ENCODE results near the gene SVEP1.
"Not testable (repeated sequence)": the region's sequence is repeated elsewhere in the genome, so short reads cannot be mapped to it uniquely, and the experiment has no call there.

SVEP1 gene

DNA sequence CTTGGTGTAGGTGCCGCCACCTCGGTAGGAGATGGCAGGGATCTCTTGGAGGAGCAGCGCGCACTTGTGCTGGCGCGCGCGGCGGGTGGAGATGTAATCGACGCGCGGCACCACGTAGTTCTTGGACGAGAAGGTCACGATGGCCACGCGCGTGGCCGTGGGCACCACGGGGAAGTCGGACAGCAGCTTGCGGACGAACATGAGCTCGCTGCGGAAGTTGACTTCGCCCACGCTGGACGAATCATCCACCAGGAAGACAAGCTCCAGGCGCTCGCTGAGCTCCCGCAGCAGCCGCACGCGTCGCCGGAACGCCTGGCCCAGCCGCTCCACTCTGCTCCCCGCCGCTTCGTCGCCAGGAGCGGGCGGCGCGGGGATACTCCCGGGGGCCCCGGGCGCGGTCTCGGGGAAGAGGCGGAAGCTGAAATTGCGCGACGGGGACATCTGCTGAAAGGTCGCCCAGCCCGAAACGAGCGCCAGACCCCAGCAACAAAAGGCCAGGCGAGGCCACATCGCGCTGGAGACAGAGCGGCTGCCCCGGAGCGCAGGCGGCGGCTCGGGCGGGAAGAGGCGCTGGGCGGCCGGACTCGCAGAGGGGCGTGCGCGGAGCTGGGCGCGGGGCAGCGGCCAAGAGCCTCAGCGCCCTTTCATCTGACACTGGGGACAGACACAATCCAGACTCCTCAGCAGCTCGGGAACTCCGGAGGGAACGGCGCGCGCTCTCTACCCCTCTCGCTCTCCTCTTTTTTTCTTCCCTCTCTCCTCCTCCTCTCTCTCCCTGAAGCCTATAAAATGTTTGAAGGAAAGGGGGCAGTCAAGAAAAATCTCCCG is at the start of gene SVEP1:
Gene SVEP1 (minus strand): TSS at position 708 of the 828 bp plus-strand sequence. CDS start 198 bp downstream, at position 510.
- DNase-seq, result no peak

DNA sequence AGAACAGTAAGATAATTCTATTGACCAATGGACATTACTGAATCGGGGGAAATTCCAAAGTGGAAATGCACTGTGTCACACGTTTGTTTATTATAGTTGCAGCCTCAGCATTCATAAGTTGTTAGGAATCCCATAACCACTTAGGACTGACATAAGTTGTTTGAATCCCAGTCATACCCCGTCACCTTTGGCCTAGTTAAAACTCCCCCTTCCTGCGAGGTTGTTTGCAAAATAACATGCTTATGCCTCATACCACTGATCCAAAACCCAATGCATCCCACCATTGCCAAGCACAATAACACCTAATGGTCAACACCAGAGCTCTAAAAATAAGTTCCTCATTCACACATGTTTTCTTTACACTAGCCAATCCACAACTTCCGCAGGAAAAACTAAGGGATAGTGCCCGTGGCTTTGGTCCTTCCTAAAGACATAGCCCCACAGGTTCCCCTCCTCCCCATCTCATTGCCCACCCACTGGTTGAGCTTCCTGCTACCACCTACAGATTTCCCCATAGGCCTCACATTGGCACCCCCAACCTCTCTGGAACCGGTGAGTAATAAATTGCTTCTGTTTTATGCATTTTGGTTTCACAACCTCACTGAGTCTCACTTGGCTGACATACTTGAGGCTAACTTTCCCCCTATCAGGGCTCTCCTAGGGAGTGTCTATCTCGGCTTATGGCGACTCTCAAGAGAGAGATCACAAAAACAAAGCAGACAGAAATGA is 46.7 kb upstream of the SVEP1 start:
- no peak for DNase-seq

GRCh38 chr9:110623462-110624025 is 44.0 kb upstream of the SVEP1 start:
- DNase-seq, result peak in 2 of 6 experiments; percentile 3 to 4

GRCh38 chr9:110622368-110622767 is 42.8 kb upstream of the SVEP1 start:
- DNase-seq, result no peak

DNA sequence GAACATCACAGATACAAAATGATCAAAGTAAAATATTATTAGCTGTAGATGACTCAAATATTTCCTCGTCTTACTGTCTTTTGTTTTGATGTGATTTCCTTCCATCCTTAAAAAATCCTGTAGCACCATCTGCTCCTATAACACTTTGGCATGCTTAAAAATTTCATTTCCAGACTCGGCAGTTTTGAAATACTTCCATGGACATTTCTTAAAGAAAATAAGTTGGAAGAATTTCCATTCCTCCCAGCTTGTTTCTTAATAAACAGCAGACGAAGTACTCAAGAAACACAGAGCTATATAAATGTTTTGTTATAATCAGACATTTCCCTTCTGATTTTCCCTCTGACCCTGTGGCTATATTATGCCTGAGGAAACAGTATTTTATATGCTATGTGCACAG is 41.2 kb upstream of the SVEP1 start:
- DNase-seq, result no peak

DNA sequence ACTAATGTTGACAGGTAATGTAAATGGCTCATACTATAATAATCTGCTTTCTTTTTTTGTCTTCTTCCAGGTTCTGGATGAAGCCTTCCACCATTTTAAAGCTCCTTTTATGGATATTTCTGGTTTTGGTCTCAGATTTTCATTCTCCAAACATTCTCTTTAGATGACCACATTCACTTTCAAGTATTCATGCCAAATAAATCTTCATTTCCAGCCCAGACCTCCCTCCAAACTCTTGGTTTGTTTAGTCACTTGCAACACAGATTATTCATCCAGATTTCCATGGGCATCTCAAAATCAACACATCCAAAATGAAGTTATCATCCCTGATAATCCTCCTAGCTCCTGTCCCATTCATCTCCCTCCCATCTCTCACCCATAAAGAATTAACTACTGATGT is 40.3 kb upstream of the SVEP1 start:
- no peak for DNase-seq

- no peak for DNase-seq
These were observed 36.0 kb upstream of the SVEP1 start for GRCh38 chr9:110615498-110615897.

GRCh38 chr9:110614576-110614975 is 35.0 kb upstream of the SVEP1 start:
- not testable (repeated sequence) for DNase-seq

- DNase-seq, result no peak
These were observed 26.7 kb upstream of the SVEP1 start for GRCh38 chr9:110606179-110606790.

GRCh38 chr9:110605565-110605964 is 26.0 kb upstream of the SVEP1 start:
- no peak for DNase-seq

DNA sequence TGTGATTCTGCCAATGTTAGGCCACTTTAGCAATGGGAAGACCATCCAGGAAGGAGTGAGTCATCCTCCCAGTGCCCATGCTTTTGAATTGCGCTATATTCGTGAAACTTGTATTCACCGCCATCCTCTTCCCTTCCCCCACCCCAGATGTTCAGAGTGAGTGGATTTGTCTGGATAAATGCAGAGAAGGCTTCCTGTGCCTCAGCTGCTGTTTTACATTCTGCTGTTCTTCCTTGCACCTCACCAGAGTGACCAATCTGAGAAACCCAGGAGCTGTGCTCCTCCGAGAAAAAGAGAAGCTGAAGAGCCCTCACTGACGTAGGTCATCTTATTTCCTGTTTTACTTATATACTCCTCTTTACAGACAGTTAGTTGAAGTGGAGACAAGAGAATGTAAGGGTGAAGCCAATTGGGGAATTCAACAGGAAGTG is 24.6 kb upstream of the SVEP1 start:
- DNase-seq, result no peak

DNA sequence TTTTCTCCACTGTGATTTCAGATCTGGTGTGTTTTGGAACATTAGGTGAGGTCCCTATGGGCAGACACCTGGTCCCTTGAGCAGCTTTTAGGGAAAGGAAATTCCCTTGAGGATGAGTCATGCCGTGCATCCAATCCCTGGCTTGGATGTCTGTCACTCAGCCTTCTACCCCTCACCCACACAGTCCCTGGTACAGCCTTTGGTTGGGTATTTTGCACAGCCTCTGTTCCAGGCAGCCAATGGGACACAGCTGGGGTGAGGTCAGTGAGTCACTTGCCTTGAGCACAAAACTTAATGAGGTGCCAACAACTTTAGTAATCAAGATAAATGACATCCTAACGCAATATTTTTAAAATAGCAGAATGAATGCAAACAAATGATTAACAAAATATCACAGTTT is 22.7 kb upstream of the SVEP1 start:
- DNase-seq, result no peak

DNA sequence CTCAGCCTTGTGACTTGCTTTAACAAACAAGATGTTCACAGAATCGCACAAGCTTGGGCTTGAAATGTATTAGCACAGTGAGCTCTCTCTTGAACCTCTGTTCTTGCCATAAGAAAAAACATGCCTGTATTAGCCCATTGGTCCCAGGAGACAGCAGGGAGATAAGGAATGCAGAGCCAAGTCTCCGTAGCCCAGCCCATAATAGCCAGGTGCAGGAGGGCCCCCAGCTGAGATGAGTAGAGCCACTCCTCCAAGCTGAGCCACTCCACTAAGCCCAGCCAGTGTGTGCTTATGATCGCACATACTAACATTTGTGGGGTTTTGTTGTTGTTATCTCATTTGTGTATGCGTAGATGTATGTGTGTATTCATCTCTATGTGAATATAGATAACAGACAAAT is 21.6 kb upstream of the SVEP1 start:
- DNase-seq, result no peak

DNA sequence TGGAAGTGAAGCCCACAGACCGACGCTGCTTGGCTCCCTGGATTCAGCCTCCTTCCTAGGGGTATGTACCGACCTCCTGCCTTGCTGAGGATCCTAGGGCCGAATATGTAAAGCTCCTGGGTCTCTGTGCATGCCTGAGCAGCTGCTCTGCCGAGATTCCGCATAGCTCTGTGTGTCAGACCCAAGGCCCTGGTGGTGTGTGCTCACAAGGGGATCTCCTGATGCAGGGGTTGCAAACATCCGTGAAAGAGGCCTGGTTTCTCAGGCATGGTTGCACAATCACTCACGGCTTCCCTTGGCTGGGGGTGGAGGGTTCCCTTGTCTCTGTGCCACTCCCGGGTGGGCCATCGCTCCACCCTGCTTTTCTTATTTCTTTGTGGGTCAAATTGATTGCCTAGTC is 19.9 kb upstream of the SVEP1 start:
- DNase-seq, result no peak

DNA sequence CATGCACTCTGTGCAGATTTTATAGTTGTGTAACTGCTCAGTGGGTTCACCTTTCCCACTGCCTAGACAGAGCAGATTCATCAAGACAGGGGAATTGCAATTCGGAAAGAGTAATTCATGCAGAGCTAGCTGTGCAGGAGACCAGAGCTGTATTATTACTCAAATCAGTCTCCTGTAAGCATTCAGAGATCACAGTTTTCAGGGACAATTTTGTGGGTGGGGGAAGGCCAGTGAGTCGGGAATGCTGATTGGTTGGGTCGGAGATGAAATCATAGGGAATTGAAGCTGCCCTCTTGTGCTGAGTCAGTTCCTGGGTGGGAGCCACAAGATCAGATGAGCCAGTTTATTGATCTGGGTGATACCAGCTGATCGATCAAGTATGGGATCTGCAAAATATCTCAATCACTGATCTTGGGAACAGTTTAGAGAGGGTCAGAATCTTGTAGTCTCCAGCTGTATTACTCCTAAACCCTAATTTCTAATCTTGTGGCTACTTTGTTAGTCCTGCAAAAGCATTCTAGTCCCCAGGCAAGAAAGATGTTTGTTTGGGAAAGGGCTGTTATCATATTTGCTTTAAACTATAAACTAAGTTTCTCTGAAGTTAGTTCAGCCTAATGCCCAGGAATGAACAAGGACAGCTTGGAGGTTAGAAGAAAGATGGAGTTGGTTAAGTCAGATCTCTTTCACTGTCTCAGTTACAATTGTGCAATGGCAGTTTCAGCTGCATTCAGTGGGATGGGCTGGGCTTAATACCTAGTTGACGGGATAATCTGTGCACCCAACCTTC is 12.7 kb upstream of the SVEP1 start:
- no peak for DNase-seq

- no peak for DNase-seq
These were observed 12.0 kb upstream of the SVEP1 start for GRCh38 chr9:110591526-110591925.

DNA sequence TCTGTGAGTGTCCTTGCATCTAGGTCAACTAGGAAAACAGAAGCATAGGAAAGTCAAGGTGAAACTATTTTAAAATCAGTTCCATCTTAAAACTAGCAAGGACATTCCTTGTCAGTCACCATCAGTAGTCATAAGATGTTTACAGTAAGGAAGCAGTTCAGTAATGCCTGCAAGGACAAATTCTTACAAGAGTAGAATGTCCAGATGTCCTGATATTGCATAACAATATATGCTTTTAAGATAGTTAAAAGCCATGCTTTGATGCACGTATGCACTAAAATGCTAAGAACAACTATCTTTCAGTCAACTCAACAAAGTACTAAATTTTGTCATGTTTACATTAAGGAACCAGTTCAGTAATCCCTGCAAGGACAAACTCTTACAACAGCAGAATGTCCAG is 11.3 kb upstream of the SVEP1 start:
- DNase-seq, result no peak

GRCh38 chr9:110588296-110588695 is 8.8 kb upstream of the SVEP1 start:
- DNase-seq, result no peak

DNA sequence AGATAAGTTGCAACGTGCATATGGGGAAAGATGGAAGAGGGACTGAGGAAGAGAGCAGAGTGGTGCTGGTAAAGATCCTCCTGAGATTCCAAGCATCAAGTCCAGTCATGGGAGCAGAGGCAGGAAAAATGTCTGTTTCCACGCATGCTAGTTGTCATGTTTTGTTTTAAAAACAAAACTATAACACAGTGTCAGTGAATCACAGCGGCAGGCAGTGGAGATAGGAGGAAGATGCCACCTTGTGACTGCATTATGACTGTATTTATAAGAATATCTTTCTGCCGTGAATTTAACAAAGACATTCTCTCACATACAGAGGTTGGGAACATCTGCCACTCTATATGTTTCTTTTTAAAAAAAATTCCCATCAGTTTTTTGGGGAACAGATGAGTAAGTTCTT is 3.7 kb upstream of the SVEP1 start:
- DNase-seq, result no peak

DNA sequence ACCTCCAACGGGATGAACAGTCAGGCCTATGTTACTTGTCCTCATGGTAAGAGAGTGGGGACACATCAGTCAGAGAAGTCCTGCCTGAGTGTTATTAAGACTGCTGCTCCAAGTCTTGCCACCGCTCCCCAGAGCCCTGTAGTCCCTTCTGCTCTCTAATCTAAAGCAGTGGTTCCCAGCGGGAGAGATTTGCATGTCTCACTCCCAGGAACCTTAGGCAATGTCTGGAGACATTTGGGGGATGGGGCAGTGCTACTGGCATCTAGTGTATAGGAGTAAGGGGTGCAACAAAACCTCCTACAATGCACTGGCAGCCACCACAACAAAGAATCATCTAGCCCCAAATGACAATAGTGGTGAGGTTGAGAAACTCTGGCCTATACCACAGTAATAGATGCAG is 2.6 kb upstream of the SVEP1 start:
- DNase-seq, result no peak

GRCh38 chr9:110580850-110581249 is 1.3 kb upstream of the SVEP1 start:
- DNase-seq, result no peak

- DNase-seq, result no peak
These were observed 300 bp upstream of the SVEP1 start for GRCh38 chr9:110579862-110580219.

DNA sequence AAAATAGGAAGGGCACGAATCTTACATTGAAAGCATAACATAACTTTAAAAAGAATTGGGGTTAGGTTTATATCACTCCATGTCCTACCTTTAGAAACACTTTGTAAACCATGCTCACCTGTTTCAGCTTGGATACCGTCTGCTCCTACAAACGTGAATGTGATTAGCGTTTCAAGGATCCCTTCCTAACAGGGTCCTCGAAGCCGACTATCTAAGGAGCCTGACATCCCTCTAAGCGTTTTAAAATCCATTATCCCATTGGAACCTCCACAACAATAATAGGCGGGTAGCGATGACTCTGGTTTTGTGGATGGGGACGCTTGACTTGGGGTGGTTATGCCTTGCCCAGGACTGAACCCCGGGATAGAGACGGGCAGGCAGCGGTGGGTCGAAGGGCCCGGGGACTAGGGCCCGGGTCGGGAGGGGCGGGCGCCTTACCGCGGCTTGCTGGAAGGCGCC is 937 bp downstream of the SVEP1 start:
- no peak for DNase-seq
